HL-60 (cell line): ENCODE data around the gene RAET1E.
"Not testable (repeated sequence)": the region's sequence is repeated elsewhere in the genome, so short reads cannot be mapped to it uniquely, and the experiment has no call there.

ENCODE experiments used
- DNase-seq, 2 experiments: peaks; one replicate each; pipeline ENCODE4 v3.0.0-alpha.2; 2010 to 2020; ENCODE audit warnings: low read depth in 1 of 2, low spot score in 1 of 2
- H3K27ac ChIP-seq: fragments of 250-450 bp; sonication (Bioruptor Pico); replicated peaks from 2 replicates; pipeline ENCODE4 v1.5.1; 2020; ENCODE audit warnings: mild to moderate bottlenecking, moderate library complexity
- H3K27me3 ChIP-seq: fragments of 250-450 bp; sonication (Bioruptor Pico); 2 replicates; pipeline ENCODE4 v1.5.1; 2021; ENCODE audit warnings: mild to moderate bottlenecking, moderate library complexity; ENCODE audit not compliant: insufficient read depth, poor library complexity, severe bottlenecking
- H3K4me3 ChIP-seq: replicated peaks from 2 replicates; pipeline ENCODE4 v1.5.1; 2011; ENCODE audit warnings: mild to moderate bottlenecking, control low read depth, low read length; ENCODE audit not compliant: insufficient read depth
- GABPA ChIP-seq: IDR thresholded peaks from 2 replicates; pipeline ENCODE4 v1.6.1; 2012; ENCODE audit warnings: low read depth
- POLR2AphosphoS5 ChIP-seq: IDR thresholded peaks from 2 replicates; pipeline ENCODE4 v1.6.1; 2012; ENCODE audit warnings: low read depth
- SPI1 ChIP-seq: IDR thresholded peaks from 2 replicates; pipeline ENCODE4 v1.6.1; 2012; ENCODE audit warnings: low read depth, mild to moderate bottlenecking, borderline replicate concordance
- TF ChIP-seq, protein P1 (sequence below): IDR thresholded peaks from one replicate; pipeline ENCODE4 v1.5.1; 2011; ENCODE audit warnings: low read length, control low read depth, inconsistent platforms; ENCODE audit not compliant: insufficient read depth
- TF ChIP-seq, protein P2 (sequence below): IDR thresholded peaks from 2 replicates; pipeline ENCODE4 v1.6.1; 2012; ENCODE audit warnings: low read depth; ENCODE audit not compliant: insufficient replicate concordance

RAET1E gene

DNA sequence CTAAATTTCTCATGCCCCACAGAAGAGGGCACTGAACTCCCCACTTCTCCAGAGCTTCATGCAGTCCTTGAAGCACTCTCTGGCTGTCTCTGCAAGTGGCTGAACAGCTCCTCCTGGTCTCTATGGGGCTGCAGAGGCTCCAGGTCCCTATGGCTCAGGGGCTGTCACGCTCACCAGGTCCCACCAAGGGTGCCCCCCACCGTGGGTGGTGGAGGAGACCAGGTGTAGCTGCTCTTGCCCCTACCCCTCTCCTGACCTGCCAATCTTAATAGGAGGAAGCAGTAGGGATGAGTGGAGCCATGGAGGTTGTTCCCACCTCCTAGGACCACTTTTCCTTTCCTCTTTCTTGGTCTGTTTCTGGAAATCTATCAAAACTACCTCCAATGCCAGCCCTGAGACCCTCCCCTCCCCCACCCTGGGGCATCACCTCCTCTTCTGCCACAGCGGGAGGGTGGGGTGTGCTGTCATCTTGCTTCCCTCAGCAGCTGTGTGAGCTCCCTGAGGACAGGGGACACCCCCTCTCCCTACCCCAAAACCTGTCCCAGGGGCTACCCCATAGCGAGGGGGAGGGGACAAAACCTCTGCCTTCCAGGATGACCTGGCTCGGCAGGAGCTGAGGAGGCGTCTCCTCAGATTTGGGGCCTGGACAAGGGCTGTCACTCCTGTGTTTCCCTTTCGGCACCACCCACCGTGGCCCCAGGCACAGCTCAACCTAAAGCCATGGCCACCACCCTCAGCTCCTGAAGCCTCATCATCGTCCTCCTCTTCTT, 12.0 kb upstream of the RAET1E start:
- no peak overlapping the region for H3K4me3 ChIP-seq
- DNase-seq: no peak
- no peak for TF ChIP-seq GABPA
- TF ChIP-seq, protein P1, sequence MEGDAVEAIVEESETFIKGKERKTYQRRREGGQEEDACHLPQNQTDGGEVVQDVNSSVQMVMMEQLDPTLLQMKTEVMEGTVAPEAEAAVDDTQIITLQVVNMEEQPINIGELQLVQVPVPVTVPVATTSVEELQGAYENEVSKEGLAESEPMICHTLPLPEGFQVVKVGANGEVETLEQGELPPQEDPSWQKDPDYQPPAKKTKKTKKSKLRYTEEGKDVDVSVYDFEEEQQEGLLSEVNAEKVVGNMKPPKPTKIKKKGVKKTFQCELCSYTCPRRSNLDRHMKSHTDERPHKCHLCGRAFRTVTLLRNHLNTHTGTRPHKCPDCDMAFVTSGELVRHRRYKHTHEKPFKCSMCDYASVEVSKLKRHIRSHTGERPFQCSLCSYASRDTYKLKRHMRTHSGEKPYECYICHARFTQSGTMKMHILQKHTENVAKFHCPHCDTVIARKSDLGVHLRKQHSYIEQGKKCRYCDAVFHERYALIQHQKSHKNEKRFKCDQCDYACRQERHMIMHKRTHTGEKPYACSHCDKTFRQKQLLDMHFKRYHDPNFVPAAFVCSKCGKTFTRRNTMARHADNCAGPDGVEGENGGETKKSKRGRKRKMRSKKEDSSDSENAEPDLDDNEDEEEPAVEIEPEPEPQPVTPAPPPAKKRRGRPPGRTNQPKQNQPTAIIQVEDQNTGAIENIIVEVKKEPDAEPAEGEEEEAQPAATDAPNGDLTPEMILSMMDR: no peak
- TF ChIP-seq, protein P2, sequence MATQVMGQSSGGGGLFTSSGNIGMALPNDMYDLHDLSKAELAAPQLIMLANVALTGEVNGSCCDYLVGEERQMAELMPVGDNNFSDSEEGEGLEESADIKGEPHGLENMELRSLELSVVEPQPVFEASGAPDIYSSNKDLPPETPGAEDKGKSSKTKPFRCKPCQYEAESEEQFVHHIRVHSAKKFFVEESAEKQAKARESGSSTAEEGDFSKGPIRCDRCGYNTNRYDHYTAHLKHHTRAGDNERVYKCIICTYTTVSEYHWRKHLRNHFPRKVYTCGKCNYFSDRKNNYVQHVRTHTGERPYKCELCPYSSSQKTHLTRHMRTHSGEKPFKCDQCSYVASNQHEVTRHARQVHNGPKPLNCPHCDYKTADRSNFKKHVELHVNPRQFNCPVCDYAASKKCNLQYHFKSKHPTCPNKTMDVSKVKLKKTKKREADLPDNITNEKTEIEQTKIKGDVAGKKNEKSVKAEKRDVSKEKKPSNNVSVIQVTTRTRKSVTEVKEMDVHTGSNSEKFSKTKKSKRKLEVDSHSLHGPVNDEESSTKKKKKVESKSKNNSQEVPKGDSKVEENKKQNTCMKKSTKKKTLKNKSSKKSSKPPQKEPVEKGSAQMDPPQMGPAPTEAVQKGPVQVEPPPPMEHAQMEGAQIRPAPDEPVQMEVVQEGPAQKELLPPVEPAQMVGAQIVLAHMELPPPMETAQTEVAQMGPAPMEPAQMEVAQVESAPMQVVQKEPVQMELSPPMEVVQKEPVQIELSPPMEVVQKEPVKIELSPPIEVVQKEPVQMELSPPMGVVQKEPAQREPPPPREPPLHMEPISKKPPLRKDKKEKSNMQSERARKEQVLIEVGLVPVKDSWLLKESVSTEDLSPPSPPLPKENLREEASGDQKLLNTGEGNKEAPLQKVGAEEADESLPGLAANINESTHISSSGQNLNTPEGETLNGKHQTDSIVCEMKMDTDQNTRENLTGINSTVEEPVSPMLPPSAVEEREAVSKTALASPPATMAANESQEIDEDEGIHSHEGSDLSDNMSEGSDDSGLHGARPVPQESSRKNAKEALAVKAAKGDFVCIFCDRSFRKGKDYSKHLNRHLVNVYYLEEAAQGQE: no peak
- TF ChIP-seq SPI1: no peak
- TF ChIP-seq POLR2AphosphoS5: no peak
- peaks cover 2% of the 10 kb centered on the region for H3K27me3 ChIP-seq
- no peak overlapping the region for H3K27ac ChIP-seq

DNA sequence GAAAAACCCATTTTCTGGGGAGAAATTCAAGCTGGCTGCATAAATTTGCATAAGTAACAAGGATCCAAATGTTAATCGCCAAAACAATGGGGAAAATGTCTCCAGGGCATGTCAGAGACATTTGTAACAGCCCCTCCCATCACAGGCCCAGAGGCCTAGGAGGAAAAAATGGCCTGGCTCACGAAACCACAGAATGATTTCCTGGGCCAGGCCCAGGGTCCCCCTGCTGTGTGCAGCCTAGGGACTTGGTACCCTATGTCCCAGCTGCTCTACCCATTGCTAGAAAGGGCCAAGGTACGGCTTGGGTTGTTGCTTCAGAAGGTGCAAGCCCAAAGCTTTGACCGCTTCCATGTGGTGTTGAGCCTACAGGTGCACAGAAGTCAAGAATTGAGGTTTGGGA, 10.6 kb upstream of the RAET1E start:
- H3K27me3 ChIP-seq, H3K4me3 ChIP-seq, H3K27ac ChIP-seq, DNase-seq: not testable (repeated sequence)

DNA sequence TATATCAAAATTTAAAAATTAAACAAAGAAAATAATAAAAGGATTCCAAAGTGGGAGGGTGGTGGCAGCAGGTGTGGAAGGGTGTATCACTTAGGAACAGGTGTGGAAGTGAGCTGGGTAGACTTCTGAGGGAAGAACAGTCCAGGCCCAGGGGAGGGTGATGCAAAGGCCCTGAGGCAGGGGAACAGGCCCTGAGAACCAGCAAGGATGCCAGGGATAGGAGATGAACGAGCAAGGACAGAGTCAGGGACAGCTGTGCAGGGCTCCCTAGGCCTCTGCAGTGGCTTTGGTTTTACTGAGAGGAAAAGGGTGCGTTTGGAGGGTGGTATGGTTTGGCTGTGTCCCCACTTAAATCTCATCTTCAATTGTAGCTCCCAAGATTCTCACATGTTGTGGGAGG, 9.4 kb upstream of the RAET1E start:
- TF ChIP-seq POLR2AphosphoS5 (no peak), GABPA (no peak), SPI1 (no peak)
- TF ChIP-seq, protein P1: no peak
- TF ChIP-seq, protein P2: no peak
- Histone ChIP-seq H3K27me3 (peaks cover 8% of the 10 kb centered on the region), H3K27ac (no peak overlapping the region), H3K4me3 (no peak overlapping the region)
- DNase-seq: no peak

DNA sequence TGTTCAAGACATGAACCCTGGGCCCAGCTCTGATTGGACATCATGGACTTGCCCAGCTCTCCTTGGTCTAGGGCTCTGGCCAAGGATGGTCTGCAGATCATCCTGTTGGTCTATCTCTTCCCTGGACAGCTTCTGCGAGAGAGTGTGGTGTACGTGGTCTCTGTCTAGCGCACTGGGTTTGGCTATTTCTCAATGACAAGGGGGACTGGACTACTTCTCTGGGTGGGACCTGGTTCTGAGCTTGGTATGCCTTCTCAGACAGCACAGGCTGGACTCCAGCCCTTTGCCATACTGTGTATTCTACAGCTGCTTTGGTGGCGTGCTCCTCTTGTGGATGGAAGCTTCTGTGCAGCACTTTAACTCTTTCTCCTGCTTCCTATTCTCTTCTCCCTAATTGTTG, 8.5 kb upstream of the RAET1E start:
- no peak for DNase-seq
- Histone ChIP-seq H3K27ac (no peak overlapping the region), H3K27me3 (peaks cover 11% of the 10 kb centered on the region), H3K4me3 (no peak overlapping the region)
- TF ChIP-seq POLR2AphosphoS5 (no peak), GABPA (no peak), SPI1 (no peak)
- TF ChIP-seq, protein P2: no peak
